Measurements from ENCODE around the gene NT5DC3.

- TF ChIP-seq CTCF (IDR thresholded peaks at IDR 0.05) (no peak), POLR2A (IDR thresholded peaks at IDR 0.05) (no peak)
These were observed 13.1 kb downstream of the NT5DC3 start for GRCh38 chr12:103827911-103828391.

Data from breast epithelium (tissue), 3 donors.